ENCODE results near the gene PLG.

GRCh38 chr6:160739955-160740354, 37.9 kb downstream of the PLG start:
- TF ChIP-seq EZH2 (IDR thresholded peaks at IDR 0.05; ENCODE audit: insufficient read depth, poor library complexity, severe bottlenecking) (no peak), EZH2phosphoT487 (IDR thresholded peaks at IDR 0.05; ENCODE audit: insufficient read depth, low read depth) (no peak)

All from GM23248 (cell line).